ENCODE results near the gene ACTR5. TPM values are rescaled to one million over a fixed set of nuclear protein-coding genes. Genes with fewer than 3 reads are reported as not detected.

The ACTR5 gene
- total RNA-seq, 1 experiment from 2014 or later, result 12.9 TPM

GRCh38 chr20:38762174-38762573 lies 13.9 kb downstream of the ACTR5 start:
- Mint-ChIP-seq H3K27ac (ENCODE audit: unreplicated experiment) (peak overlapping the region; percentile 10), H3K36me3 (ENCODE audit: insufficient read depth, unreplicated experiment) (peaks cover 11% of the 10 kb centered on the region), H3K4me3 (ENCODE audit: low read depth, unreplicated experiment) (no peak overlapping the region), H3K27me3 (ENCODE audit: unreplicated experiment) (no peaks in the 10 kb centered on the region), H3K9me3 (ENCODE audit: low read depth, unreplicated experiment) (no peaks in the 10 kb centered on the region), H3K4me1 (ENCODE audit: low read depth, unreplicated experiment) (peaks cover 21% of the 10 kb centered on the region)
- intact Hi-C loops (cut with micrococcal nuclease; ENCODE audit: unreplicated experiment), result loop anchor here (10.0 kb wide), 1 partner anchor 113 kb away; no protein-coding TSS in a partner anchor
- BruUV-seq (replicated peaks), result no TSS peak
- no peak for DNase-seq
- no peak for TF ChIP-seq CTCF (IDR thresholded peaks at IDR 0.05; ENCODE audit: unreplicated experiment)
- CTCF ChIA-PET, result no interaction called here

- DNase-seq, result no peak
- Mint-ChIP-seq H3K9me3 (ENCODE audit: low read depth, unreplicated experiment) (no peaks in the 10 kb centered on the region), H3K36me3 (ENCODE audit: insufficient read depth, unreplicated experiment) (peaks cover 19% of the 10 kb centered on the region), H3K4me3 (ENCODE audit: low read depth, unreplicated experiment) (no peak overlapping the region), H3K4me1 (ENCODE audit: low read depth, unreplicated experiment) (peaks cover 21% of the 10 kb centered on the region), H3K27ac (ENCODE audit: unreplicated experiment) (no peak overlapping the region), H3K27me3 (ENCODE audit: unreplicated experiment) (no peaks in the 10 kb centered on the region)
- intact Hi-C loops (cut with micrococcal nuclease; ENCODE audit: unreplicated experiment), result loop anchor here (10.0 kb wide), 1 partner anchor 111 kb away; no protein-coding TSS in a partner anchor
- no TSS peak for BruUV-seq (replicated peaks)
- no peak for TF ChIP-seq CTCF (IDR thresholded peaks at IDR 0.05; ENCODE audit: unreplicated experiment)
- CTCF ChIA-PET, result no interaction called here
Measured at GRCh38 chr20:38763616-38764015, 15.4 kb downstream of the ACTR5 start.

GRCh38 chr20:38764567-38765318 lies 16.5 kb downstream of the ACTR5 start:
- Mint-ChIP-seq H3K27me3 (ENCODE audit: unreplicated experiment) (no peaks in the 10 kb centered on the region), H3K27ac (ENCODE audit: unreplicated experiment) (peak overlapping the region; percentile 62), H3K4me1 (ENCODE audit: low read depth, unreplicated experiment) (peaks cover 21% of the 10 kb centered on the region), H3K36me3 (ENCODE audit: insufficient read depth, unreplicated experiment) (peaks cover 27% of the 10 kb centered on the region), H3K4me3 (ENCODE audit: low read depth, unreplicated experiment) (peak overlapping the region; percentile 9), H3K9me3 (ENCODE audit: low read depth, unreplicated experiment) (no peaks in the 10 kb centered on the region)
- no peak for TF ChIP-seq CTCF (IDR thresholded peaks at IDR 0.05; ENCODE audit: unreplicated experiment)
- intact Hi-C loops (cut with micrococcal nuclease; ENCODE audit: unreplicated experiment), result loop anchor here (10.0 kb wide), 1 partner anchor 110 kb away; no protein-coding TSS in a partner anchor
- CTCF ChIA-PET, result interaction anchor here (0.6 to 1.5 kb wide), 10 partner anchors 13 to 1030 kb away, joined by 3 to 6 read pairs (median 4); partner anchors contain the start of genes ACTR5 and FAM83D
- peak; percentile 88 for DNase-seq
- no TSS peak for BruUV-seq (replicated peaks)

- no peak overlapping the region for H3K27ac Mint-ChIP-seq (ENCODE audit: unreplicated experiment)
Measured at GRCh38 chr20:38766071-38766470, 17.8 kb downstream of the ACTR5 start.

More at GRCh38 chr20:38766071-38766470, 17.8 kb downstream of the ACTR5 start:
- H3K4me3 Mint-ChIP-seq (ENCODE audit: low read depth, unreplicated experiment), result no peak overlapping the region
- no TSS peak for BruUV-seq (replicated peaks)
- intact Hi-C loops (cut with micrococcal nuclease; ENCODE audit: unreplicated experiment), result loop anchor here (10.0 kb wide), 1 partner anchor 109 kb away; no protein-coding TSS in a partner anchor
- CTCF ChIA-PET, result no interaction called here
- H3K27me3 Mint-ChIP-seq (ENCODE audit: unreplicated experiment), result no peaks in the 10 kb centered on the region
- TF ChIP-seq CTCF (IDR thresholded peaks at IDR 0.05; ENCODE audit: unreplicated experiment), result no peak
- H3K36me3 Mint-ChIP-seq (ENCODE audit: insufficient read depth, unreplicated experiment), result peaks cover 26% of the 10 kb centered on the region
- peaks cover 21% of the 10 kb centered on the region for H3K4me1 Mint-ChIP-seq (ENCODE audit: low read depth, unreplicated experiment)
- no peaks in the 10 kb centered on the region for H3K9me3 Mint-ChIP-seq (ENCODE audit: low read depth, unreplicated experiment)
- DNase-seq, result no peak
